ENCODE data around the gene HUNK.

The HUNK gene

DNA sequence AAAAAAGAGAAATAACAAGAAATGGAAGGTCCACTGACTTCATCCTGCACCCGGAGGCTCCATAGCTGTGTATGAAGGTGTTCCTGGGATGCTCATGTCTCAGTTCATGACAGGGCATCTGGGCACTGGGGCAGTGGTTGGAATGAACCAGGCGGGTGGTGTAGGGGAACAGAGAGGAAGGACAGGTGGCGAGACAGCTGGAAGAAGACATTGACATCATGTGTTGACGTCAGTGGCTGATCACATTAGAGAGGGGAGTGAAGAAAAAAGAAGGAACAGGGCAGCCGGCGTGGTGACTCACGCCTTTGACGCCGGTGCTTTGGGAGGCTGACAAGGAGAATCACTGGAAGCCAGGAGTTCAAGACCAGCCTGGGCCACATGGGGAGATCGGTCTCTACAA, 50.1 kb downstream of the HUNK start:
- DNase-seq: no peak

DNA sequence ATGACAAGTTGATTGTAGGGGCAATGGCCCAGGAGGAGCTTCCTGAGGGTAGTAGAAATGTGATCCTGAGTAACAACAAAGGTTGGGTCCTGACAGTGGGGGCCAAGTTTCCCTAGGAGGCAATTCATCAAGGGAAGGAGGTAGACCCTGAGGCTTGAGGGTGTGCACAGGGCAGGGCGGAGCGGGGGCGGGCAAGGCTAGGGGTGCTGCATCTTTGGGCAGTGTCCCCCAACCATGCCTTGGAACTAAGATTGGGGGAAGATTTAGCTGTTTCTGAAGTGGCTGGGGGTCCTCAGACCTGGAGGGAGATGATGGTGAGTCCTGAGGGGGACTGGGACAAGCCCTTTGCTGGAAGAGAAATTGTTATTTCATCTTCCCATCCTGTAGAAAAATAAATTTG, 50.9 kb downstream of the HUNK start:
- DNase-seq: no peak

DNA sequence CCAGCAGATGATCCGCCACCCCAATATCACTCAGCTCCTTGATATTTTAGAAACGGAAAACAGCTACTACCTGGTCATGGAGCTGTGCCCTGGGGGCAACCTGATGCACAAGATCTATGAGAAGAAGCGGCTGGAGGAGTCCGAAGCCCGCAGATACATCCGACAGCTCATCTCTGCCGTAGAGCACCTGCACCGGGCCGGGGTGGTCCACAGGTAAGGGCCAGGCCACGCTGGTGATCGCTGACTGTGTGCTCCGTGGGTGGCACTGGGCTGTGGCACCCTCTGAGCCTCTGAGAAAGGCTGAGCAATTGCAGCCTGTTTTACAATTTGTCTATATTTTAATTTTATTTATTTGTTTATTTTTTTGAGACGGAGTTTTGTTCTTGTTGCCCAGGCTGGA, 51.7 kb downstream of the HUNK start:
- DNase-seq: no peak

DNA sequence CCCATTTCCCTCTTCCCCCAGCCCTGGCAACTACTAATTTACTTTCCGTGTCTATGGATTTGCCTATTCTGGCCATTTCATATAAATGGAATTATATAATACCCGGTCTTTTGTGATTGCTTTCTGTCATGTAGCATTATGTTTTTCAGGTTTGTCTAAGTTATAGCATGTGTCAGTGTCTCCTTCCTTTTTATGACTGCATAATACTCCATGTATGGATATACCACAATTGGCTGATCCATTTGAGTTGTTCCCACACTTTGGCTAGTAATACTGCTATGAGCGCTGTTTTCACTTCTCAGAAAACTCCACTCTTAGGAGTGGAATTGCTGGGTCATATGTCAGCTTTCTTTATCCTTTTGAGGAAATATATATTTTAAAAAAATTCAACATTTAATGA, 53.7 kb downstream of the HUNK start:
- DNase-seq: no peak

DNA sequence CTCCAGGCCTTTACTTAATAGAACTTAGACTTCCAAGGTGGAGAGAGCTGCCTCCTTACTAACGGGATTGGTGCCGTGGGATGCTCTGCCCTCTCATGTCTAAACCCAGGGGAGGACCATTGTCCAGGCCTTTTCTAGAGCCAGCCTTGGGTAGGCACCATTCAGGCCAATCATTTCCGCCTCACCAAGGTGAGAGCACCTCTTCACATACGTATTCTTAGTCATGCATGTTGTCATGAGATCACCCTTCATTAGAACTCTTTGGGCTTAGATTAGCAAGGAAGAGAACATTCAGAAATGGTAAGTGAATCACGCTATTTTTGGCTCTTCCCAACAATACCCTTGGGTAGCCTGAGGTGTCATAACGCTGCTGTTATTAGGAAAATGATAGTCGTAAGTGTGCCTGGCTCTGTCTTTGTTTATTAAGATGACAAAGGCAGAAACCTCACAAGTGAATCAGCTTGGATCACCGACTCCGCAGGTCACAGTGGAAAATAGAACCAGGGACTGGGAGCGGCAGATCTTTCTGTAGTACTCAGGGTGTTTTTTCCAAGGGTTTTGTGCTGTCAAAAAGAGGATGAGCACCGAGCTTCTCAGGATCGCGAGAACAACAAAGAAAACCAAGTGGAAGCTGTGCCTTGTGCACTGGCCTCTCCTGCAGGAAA, 55.0 kb downstream of the HUNK start:
- no peak for DNase-seq

DNA sequence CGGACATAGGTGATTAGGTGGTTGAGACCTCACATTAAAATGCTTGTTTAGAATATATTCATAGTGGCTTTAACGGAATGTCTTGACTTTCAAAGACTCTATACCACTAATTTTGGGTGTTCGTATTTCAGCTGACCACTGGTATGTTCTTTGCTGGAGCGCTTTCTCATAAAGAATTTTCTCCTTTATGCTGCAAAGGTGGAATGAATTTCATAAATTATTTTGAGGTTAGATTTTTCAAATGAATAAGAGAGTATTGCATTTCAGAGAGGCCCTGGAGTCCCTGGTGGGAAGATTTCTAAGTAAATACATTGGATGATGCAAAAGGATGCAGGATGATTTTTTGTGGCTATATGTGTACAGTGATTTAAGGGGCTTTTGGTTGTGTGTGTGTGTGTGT, 55.8 kb downstream of the HUNK start:
- DNase-seq: no peak

DNA sequence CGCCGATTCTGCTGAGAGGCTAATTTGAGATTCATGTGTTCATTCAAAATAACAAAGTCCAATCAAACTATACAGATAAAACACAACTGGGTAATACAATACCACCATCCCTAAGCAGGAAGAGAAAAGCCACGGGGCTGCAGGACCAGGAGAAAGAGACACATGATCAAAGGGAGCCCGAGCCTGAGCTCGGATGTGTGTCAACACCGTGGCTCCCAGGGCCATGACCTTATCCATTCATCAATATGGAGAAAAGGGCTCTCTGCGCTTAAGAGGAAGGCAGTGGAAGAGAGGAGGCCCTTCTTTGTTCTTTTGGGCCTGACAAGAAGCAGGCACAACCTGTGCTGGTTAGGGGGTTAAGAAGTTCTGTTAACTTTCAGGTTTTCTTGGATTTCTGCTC, 56.7 kb downstream of the HUNK start:
- DNase-seq: no peak

DNA sequence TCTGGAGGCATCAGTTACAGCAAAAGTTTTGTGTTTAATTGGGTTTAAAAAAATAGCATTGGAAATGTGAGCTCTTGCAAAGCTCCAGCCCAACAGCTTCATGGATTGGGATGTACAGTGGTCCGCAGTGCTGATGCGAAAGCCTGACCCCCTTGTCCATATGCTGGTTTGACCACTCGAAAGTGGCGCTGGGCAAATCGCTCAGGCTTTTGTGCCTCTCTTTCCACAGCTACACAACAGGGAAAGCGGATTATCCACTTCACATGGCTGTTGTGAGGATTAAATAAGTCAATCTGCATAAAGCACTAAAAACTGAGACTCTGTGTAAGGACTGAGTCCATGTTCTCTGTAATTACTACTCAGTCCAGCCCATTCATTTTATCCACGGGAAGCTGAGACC, 57.2 kb downstream of the HUNK start:
- no peak for DNase-seq

DNA sequence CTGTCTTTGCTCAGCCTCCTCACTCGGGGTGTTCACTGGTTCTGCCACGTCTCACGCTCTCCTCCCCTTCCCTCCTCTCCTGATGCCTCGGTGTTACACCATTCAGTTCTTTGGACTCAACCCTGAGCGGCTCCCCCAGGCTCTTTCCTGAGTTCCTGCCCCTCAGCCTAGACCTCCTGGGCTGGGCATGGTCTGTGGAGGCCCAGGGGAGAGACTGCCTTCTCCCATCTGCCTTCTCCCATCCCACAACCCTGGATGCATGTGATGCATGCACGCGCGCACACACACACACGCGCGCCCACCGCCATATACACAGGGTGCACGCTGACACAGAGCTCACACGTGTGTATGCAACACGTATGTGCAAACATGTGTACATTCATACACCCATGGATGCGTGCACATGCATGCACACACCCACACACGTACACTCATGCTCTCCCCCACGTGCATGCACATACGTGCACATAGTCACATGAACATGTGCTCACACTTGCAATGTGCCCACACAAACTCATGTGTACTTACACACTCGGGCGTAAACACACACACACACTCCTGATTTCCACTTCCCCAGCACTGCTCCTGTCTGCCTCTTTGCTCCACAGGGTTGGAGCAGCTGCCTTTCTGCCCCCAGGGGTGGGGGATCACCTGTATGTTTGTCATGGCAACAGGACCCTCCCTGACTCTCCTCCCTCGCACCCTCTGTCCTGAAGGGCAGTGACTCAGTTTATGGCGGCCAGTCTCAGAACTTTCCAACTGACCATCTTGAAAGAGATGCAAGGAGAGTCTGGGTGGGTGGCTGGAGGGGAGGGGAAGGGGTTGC, 59.0 kb downstream of the HUNK start:
- no peak for DNase-seq

DNA sequence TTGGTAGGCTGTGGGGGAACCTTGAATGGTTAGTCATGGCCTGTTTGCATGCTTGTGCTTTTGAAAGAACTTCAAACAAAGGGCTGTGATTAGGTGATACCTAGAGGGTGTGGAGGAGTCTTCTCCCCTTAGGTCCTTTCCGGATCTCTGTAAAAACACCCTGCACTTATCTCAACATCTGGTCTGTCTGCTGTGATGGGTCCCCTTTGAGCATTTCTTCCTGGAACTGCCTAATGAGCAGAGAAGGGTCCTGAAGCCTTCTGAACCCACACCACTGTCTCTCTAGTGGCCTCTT, 59.6 kb downstream of the HUNK start:
- DNase-seq: no peak

DNA sequence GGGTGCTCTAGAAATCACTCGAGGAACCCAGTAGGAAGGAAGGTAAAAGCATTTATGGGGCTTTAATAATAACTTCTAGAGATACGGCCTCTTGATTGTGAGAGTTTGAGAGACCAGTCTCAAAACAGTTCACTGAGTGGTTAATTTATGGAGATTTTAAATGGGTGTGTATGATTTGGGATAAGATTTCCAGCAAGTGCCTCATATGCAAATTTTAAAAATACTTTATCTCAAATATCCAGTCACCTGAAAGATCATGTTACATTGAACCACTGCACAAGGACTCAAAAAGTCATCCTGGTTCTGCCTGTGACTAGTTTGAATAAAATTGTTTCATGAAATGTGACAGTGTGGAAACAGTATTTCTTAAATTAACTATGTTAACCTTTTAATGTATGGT, 64.5 kb downstream of the HUNK start:
- no peak for DNase-seq

DNA sequence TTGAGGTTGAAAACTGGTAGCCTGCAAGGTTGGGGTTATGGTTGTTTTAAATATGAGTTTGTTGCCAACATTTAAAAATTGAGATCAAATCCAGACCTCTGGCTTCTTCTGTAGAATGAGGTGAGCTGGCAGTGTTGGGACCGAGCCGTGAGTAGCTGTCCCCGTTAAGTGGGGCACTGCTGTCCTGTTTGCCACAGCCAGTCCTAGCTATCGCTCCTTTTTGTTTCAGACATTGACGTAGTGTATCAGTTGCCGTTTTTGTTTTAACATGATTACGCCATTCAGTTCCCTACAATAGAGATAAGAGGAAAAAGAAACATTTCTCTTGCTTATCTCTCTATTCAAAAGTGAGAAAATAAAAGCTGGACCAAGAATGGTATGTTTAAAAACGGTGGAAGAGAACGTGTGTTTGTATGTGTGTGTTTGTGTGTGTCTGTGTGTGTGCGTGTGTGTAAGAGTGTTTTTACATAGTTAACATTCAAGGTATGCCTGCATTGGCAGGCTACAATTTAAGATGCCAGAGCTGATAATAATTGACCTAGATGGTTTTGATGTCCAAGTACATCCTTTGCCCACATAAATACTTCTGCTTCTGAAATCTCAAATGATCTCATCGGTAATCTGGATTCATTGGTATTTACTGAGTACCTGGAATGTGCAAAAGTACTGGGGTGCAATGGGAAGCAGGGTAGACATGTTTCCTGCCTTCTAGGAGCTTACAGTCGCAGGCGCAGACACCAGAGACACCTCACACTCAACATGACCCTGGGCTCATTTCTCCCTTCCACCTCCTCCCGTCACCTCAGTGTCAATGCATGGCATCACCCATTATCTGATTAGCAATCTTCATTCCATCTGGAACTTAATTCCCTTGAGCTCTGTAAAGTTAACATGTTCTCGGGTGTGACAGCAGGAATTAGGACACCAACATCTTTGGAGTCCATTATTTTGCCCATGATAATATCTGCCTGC, 65.8 kb downstream of the HUNK start:
- no peak for DNase-seq

DNA sequence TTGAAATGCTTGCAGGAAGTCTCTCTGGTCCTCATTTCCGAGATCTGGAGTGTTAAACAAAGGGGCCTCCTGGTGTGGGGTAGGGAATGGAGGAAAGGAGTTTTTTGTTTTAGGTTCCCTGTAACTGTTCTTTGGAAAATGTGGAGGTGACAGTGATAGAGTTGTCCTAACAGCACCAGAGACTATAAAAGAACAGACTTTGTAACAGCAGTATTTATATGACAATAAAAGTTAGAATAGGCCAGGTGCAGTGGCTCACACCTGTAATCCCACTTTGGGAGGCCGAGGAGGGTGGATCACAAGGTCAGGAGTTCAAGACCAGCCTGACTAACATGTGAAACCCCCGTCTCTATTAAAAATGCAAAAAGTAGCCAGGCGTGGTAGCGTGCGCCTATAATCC, 68.9 kb downstream of the HUNK start:
- no peak for DNase-seq

DNA sequence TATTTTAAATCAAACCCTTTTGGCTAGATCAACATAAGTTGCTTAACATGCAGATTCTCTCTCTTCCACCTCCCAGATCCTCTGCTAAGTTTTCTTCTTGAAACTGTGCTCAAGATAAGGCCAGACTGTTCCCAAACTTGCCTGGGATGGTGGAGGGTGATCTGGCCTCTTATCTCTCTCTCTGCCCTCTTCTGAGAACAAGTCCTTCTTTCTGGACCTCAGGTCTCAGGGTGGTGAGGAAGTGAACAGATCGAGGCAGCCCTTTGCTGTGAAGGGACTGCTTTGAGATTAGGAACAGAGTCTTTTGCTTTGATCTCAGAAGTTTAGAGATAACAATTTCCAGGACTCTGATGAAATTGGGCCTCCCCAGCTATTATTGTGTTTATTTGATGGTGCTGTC, 70.7 kb downstream of the HUNK start:
- no peak for DNase-seq

DNA sequence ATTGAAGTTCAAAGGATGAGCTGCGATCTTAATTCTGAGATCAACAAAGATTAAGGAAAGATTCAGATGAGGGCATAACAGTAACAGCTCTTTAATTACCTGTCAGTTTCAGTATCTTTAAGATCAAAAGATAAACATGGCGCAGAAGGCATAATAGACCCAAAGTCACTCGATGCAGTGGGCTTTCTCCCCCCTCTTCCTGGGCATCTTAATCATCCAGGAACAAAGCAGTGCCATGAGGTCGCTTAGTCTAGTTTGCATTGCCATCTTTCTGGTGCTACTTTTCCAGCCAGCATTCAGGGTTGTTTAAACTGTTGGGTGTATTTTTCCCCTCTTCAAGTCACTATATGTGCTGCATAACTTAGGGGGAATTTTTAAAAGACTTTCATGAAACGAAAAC, 72.3 kb downstream of the HUNK start:
- no peak for DNase-seq

DNA sequence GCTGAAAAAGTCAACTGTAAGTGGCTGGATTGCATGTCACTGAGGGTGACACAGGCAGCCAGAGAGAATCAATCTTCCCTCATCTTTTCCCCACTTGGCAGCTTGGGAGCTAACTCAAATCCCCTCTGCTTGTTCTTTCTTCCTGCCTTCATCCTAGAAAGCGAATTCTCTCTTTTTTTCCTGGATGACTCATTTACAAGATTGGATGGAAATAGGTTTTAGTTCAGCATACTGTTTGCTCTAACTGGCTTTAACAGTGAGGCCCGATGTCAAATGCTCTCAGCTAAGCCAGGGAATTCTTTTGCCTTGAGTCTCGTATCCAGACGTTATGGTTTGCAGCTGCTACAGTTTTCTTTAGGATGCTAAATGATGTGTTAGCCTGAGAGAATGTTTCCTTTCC, 72.7 kb downstream of the HUNK start:
- DNase-seq: no peak

DNA sequence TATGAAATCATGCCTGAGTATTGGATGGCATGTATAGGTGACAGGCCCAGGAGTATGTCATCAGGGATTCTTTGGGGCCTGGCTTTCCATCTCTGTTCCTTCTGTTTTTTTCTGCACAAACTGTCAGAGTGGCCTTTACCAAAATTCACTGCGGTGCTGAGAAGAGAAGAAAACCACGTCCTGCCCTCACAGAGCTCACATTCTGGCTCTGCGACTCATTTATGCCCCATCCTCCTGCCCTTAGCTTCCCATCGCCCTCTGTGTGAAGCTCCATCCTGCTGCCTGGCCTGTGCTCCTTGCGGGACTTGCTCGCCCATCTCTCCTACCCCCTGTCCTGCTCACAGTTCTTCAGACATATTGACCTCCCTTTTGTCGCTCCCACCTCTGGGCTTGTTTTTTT, 73.4 kb downstream of the HUNK start:
- no peak for DNase-seq

DNA sequence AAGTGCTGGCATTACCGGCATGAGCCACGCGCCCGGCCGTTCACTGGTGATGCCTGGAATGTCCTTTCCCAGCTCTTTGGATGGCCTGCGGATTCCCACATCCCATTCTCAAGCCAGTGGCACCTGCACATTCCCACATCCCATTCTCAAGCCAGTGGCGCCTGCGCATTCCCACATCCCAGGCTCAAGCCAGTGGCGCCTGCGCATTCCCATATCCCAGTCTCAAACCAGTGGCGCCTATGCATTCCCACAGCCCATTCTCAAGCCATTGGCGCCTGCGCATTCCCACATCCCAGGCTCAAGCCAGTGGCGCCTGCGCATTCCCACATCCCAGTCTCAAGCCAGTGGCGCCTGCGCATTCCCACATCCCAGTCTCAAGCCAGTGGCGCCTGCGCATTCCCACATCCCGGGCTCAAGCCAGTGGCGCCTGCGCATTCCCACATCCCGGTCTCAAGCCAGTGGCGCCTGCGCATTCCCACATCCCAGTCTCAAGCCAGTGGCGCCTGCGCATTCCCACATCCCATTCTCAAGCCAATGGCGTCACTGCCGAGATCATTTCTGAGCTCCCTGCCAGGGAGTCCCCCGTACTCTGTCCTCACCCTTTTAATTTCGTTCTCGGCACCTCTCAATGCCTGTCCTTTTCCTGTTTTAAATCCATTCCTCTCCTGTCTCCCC, 74.2 kb downstream of the HUNK start:
- DNase-seq: peak in 1 of 14 donors; percentile 11

DNA sequence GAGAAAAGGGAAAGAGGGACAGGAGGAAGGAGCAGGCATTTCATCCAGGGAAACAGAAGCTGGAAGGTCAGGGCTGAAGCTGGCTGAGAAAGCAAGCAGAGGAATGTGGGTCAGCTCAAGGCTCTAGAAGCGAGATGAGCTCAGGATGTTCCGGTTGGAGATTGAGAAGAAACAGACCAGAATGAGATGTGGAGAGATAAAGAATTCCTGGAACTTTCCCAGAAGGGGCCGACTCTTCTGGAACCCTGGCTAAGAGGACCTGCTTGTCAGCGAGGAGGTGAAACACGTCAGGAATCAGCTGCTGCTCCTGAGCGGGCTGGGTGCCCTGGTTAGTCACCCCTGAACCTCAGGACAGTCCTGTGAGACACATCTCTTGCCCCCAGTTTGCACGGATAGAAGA, 75.9 kb downstream of the HUNK start:
- DNase-seq: no peak

DNA sequence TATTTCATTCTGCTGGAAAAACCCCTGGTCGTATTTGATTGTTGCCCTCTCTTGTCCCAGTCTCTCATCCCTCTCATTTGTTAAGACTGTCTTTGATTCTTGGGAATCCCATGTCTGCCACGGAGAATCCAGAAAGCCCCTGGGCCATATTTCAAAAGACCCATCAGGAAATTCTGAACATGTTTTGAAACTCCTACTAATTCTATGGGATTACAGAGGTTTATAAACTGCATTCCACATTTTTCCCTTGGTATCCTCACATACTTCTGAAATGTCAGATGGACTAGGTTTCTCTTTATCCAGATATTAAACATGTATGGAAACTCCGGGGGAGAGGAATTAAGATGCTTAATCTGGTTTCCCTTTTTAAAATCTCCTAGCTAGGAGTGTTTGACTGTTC, 80.0 kb downstream of the HUNK start:
- DNase-seq: no peak

DNA sequence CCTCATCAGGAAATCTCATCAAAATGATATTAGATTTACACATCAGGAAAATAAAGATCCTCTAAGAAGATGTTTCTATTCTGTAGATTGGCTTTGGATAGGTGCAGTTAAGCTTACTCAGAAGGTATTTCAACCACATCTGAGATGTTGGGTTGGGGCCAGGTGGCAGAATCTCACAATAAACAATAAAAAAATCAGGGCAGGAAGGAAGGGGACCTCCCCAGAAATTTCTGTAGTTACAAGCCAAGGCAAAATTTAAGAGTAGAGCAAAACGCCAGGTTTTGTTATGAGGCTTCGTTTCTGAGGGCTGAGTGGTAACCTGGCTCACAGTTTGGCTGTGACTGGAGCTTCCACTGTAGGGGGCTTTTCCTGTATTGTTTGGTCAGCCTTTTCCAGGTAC, 84.8 kb downstream of the HUNK start:
- DNase-seq: no peak

DNA sequence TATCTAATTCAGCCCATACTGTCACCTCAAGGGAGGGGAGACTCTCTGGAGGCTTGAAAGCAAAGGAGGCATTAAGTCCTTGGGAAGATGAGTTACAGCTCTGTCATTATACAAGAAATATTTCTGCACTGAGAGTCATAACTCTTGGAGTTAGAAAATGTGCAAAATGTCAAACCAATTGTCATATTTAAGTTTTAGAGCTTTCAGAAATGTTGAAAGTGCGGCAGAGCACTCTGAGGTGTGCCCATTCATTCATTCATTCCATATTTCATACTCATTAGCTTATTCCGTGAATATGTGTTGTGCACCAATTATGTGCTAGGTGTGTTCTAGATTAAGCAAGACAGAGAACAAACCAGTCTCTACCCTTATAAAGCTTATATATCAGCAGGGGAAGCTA, 87.1 kb downstream of the HUNK start:
- DNase-seq: no peak

DNA sequence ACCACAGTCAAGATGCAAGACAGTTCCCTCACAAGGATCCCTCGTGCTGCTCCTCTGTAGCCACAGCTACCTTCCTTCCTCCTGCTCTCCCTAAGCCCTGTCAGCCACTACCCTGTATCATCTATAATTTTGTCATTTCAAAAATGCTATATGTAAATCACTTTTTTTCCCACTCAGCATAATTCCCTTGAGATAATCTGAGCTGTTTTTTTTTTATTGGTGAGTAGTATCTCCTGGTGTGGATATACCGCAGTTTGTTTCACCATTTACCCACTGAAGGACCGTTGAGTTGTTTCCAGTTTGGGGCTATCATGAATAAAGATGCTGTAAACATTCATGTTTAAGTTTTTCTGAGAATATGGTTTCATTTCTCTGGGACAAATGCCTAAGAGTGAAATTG, 88.2 kb downstream of the HUNK start:
- DNase-seq: no peak

Data from C1 segment of cervical spinal cord (tissue), 14 donors.